ENCODE results near the gene VOPP1. TPM values are rescaled to one million over a fixed set of nuclear protein-coding genes. Genes with fewer than 3 reads are reported as not detected.

VOPP1 gene
- total RNA-seq, 4 donors from 2014 or later, result 22.1 to 58.9 (median 39.8) TPM

DNA sequence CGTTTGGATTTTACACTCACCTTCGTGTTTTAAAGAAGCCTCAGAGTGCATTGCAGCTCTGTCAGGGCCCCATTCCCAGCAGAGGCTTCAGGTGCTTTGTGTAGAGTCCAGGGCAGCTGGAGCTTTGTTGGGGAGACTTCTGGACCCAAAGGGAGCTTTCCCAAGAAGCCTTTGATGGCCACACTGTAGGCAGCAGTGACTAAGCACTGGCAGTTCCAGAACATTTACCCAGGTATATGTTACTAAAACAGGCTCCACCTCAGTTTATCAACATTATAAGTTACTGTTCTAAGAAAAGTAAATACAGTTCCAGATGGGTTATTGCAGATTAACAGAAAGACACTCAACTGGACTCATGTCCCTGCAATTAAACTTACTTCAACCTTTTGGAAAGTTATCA lies 140.4 kb downstream of the VOPP1 start:
- H3K4me1 ChIP-seq, result no peaks in the 10 kb centered on the region
- no peak for DNase-seq
- H3K36me3 ChIP-seq, result no peaks in the 10 kb centered on the region
- H3K9me3 ChIP-seq, result no peaks in the 10 kb centered on the region
- TF ChIP-seq, protein P1, sequence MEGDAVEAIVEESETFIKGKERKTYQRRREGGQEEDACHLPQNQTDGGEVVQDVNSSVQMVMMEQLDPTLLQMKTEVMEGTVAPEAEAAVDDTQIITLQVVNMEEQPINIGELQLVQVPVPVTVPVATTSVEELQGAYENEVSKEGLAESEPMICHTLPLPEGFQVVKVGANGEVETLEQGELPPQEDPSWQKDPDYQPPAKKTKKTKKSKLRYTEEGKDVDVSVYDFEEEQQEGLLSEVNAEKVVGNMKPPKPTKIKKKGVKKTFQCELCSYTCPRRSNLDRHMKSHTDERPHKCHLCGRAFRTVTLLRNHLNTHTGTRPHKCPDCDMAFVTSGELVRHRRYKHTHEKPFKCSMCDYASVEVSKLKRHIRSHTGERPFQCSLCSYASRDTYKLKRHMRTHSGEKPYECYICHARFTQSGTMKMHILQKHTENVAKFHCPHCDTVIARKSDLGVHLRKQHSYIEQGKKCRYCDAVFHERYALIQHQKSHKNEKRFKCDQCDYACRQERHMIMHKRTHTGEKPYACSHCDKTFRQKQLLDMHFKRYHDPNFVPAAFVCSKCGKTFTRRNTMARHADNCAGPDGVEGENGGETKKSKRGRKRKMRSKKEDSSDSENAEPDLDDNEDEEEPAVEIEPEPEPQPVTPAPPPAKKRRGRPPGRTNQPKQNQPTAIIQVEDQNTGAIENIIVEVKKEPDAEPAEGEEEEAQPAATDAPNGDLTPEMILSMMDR (IDR thresholded peaks at IDR 0.05), result no peak
- no peak for TF ChIP-seq POLR2A (IDR thresholded peaks at IDR 0.05)
- intact Hi-C loops (cut with DNase I; ENCODE audit: low total_unique reads), result no loop called here
- no peaks in the 10 kb centered on the region for H3K27me3 ChIP-seq
- H3K4me3 ChIP-seq, result no peak overlapping the region
- no peak overlapping the region for H3K27ac ChIP-seq

DNA sequence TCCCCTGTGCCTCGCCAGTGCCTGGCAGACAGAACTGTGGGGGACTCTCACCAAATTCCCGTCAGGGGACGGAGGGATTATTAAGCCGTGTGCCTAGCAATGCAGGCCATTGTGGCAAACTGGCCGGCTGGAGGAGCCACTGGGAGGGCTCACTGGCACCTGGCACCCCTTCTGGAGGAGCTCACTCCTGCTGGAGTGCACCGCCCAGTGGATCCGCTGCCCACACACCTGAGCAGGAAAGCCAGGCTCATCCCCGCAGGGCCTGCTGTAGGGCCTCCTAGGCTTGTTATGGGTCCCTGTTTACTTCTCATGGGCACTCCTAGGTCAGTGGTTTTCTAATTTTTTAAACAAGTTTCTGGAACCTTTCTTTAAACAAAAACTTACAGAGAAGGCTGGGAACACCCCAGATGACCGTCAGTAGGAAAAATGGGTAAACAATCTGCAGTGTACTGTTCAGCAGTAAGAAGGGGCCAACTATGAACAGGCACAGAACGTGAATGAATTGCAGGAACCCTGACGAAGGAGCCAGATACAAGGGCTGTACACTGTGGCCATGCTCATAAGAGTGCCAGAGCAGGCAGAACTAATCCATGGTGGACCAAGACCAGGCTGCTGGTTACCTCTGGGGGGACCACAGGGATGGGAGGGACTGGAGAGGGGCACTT lies 142.3 kb downstream of the VOPP1 start:
- H3K4me1 ChIP-seq, result no peaks in the 10 kb centered on the region
- no peaks in the 10 kb centered on the region for H3K27me3 ChIP-seq
- intact Hi-C loops (cut with DNase I; ENCODE audit: low total_unique reads), result no loop called here
- TF ChIP-seq, protein P1 (IDR thresholded peaks at IDR 0.05), result no peak
- no peak for TF ChIP-seq POLR2A (IDR thresholded peaks at IDR 0.05)
- DNase-seq, result no peak
- no peak overlapping the region for H3K27ac ChIP-seq
- no peaks in the 10 kb centered on the region for H3K36me3 ChIP-seq
- no peaks in the 10 kb centered on the region for H3K9me3 ChIP-seq
- no peak overlapping the region for H3K4me3 ChIP-seq

DNA sequence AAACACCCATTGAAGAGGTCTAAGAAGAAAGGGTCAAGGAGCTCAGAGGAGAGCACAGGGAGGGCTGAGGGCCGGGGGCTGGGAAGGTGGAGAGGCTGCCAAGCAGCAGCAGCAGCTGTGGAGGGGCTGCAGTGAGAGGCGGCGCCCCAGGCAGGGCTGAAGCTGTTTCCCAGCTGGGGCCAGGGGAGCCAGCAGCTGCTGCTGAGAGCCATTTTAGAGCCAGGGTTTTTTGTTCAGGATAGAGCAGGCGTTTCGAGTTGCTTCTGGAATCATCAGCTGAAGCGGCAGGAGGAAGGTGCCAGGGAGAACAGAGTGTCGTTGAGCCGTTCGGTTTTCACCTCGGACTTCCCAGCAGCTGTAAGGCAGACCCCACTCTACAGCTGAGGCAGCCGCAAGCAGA lies 144.5 kb downstream of the VOPP1 start:
- H3K9me3 ChIP-seq, result no peaks in the 10 kb centered on the region
- intact Hi-C loops (cut with DNase I; ENCODE audit: low total_unique reads), result no loop called here
- H3K36me3 ChIP-seq, result no peaks in the 10 kb centered on the region
- TF ChIP-seq, protein P1 (IDR thresholded peaks at IDR 0.05), result no peak
- no peak for TF ChIP-seq POLR2A (IDR thresholded peaks at IDR 0.05)
- H3K27ac ChIP-seq, result peak overlapping the region; percentile 41 to 63
- no peak overlapping the region for H3K4me3 ChIP-seq
- no peaks in the 10 kb centered on the region for H3K4me1 ChIP-seq
- H3K27me3 ChIP-seq, result no peaks in the 10 kb centered on the region
- DNase-seq, result no peak

DNA sequence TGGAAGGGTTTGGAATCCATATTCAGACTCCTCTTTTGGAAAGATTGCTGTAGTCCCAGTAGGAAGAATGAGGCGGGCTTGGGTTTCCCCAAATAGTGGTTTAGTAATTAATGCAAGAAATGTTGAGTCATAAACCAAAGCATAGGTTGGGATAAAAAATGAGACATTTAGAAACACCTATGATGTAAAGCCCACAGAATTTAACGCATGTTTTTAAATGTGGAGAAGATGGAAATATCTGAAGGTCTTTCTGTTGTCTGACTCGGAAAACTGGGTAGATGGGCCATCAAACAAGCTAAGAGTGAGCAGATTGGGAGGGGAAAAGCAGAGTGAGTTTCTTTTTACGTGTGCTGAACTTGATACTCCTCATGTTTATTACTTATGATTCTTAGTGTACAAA lies 145.0 kb downstream of the VOPP1 start:
- no peak for TF ChIP-seq POLR2A (IDR thresholded peaks at IDR 0.05)
- TF ChIP-seq, protein P1 (IDR thresholded peaks at IDR 0.05), result no peak
- intact Hi-C loops (cut with DNase I; ENCODE audit: low total_unique reads), result no loop called here
- Histone ChIP-seq H3K9me3 (no peaks in the 10 kb centered on the region), H3K27ac (peak overlapping the region in 1 of 2 donors; percentile 63), H3K27me3 (no peaks in the 10 kb centered on the region), H3K4me3 (no peak overlapping the region), H3K4me1 (no peaks in the 10 kb centered on the region), H3K36me3 (no peaks in the 10 kb centered on the region)
- no peak for DNase-seq

DNA sequence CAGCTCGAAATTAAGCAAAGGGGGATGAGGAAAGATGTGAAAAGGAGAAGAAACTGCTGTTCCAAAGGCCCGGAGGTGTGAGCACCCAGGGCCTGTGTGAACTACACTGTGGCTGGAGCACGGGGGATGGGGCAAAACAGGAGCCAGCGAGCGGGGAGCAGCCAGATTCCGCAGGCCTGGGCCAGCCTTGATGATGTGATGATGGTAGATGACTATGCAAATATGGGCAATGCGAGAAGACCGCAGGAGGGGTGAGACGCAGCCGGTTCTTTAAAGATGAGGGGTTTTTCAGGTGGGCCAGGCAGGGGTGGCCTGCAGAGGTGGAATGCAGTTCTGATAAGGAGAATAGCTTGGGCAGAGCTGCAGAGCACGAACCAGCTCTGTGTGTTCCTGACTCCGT lies 145.6 kb downstream of the VOPP1 start:
- TF ChIP-seq, protein P1 (IDR thresholded peaks at IDR 0.05), result no peak
- TF ChIP-seq POLR2A (IDR thresholded peaks at IDR 0.05), result no peak
- Histone ChIP-seq H3K36me3 (no peaks in the 10 kb centered on the region), H3K4me3 (no peak overlapping the region), H3K4me1 (no peaks in the 10 kb centered on the region), H3K27me3 (no peaks in the 10 kb centered on the region), H3K27ac (no peak overlapping the region), H3K9me3 (no peaks in the 10 kb centered on the region)
- no peak for DNase-seq
- intact Hi-C loops (cut with DNase I; ENCODE audit: low total_unique reads), result no loop called here

All from uterus (tissue), 4 donors.